ENCODE results near the gene TBPL1. TPM values are rescaled to one million over a fixed set of nuclear protein-coding genes. Genes with fewer than 3 reads are reported as not detected.

The TBPL1 gene
- total and polyA plus RNA-seq, 2 of the 13 experiments (the other 11 are each of a cell fraction or from before 2014, with no cell fraction given), result 25.3 to 39.3 TPM

- no peak for TF ChIP-seq THAP8 (CRISPR knock-in tag; IDR thresholded peaks at IDR 0.05; ENCODE audit: borderline replicate concordance)
- TF ChIP-seq FOXO4 (CRISPR knock-in tag; conservative IDR thresholded peaks at IDR 0.05), result no peak
- TF ChIP-seq ZNF34 (CRISPR knock-in tag; IDR thresholded peaks at IDR 0.05; ENCODE audit: borderline replicate concordance), result no peak
- TF ChIP-seq, protein P1, sequence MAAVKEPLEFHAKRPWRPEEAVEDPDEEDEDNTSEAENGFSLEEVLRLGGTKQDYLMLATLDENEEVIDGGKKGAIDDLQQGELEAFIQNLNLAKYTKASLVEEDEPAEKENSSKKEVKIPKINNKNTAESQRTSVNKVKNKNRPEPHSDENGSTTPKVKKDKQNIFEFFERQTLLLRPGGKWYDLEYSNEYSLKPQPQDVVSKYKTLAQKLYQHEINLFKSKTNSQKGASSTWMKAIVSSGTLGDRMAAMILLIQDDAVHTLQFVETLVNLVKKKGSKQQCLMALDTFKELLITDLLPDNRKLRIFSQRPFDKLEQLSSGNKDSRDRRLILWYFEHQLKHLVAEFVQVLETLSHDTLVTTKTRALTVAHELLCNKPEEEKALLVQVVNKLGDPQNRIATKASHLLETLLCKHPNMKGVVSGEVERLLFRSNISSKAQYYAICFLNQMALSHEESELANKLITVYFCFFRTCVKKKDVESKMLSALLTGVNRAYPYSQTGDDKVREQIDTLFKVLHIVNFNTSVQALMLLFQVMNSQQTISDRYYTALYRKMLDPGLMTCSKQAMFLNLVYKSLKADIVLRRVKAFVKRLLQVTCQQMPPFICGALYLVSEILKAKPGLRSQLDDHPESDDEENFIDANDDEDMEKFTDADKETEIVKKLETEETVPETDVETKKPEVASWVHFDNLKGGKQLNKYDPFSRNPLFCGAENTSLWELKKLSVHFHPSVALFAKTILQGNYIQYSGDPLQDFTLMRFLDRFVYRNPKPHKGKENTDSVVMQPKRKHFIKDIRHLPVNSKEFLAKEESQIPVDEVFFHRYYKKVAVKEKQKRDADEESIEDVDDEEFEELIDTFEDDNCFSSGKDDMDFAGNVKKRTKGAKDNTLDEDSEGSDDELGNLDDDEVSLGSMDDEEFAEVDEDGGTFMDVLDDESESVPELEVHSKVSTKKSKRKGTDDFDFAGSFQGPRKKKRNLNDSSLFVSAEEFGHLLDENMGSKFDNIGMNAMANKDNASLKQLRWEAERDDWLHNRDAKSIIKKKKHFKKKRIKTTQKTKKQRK (IDR thresholded peaks at IDR 0.05; ENCODE audit: low read length), result no peak
- TF ChIP-seq TOPORS (CRISPR knock-in tag; IDR thresholded peaks at IDR 0.05), result 0 out of 2 replicates have a peak, but pooled peaks have one; percentile 51
- TF ChIP-seq, protein P2, sequence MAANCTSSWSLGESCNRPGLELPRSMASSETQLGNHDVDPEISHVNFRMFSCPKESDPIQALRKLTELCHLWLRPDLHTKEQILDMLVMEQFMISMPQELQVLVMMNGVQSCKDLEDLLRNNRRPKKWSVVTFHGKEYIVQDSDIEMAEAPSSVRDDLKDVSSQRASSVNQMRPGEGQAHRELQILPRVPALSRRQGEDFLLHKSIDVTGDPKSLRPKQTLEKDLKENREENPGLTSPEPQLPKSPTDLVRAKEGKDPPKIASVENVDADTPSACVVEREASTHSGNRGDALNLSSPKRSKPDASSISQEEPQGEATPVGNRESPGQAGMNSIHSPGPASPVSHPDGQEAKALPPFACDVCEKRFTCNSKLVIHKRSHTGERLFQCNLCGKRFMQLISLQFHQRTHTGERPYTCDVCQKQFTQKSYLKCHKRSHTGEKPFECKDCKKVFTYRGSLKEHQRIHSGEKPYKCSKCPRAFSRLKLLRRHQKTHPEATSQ (CRISPR knock-in tag; IDR thresholded peaks at IDR 0.05; ENCODE audit: borderline replicate concordance), result peak; percentile 87; the same call in 1 of the 2 replicates
- 0 out of 2 replicates have a peak, but pooled peaks have one; percentile 77 for TF ChIP-seq ZNF33A (CRISPR knock-in tag; IDR thresholded peaks at IDR 0.05; ENCODE audit: borderline replicate concordance)
- TF ChIP-seq ATAD3A (CRISPR knock-in tag; IDR thresholded peaks at IDR 0.05), result no peak
- TF ChIP-seq ZNF674 (CRISPR knock-in tag; IDR thresholded peaks at IDR 0.05; ENCODE audit: low read depth), result peak; percentile 95; the same call in 1 of the 2 replicates
- TF ChIP-seq ATF1 (CRISPR knock-in tag; IDR thresholded peaks at IDR 0.05), result peak; percentile 72
- no peak for TF ChIP-seq ZNF530 (CRISPR knock-in tag; IDR thresholded peaks at IDR 0.05; ENCODE audit: low read depth)
- 0 out of 2 replicates have a peak, but pooled peaks have one; percentile 48 for TF ChIP-seq ZBTB43 (CRISPR knock-in tag; conservative IDR thresholded peaks at IDR 0.05)
- TF ChIP-seq ZNF883 (CRISPR knock-in tag; IDR thresholded peaks at IDR 0.05; ENCODE audit: not compliant biosample characterization), result no peak
- TF ChIP-seq ZNF672 (CRISPR knock-in tag; IDR thresholded peaks at IDR 0.05), result no peak; the same call in 1 of the 2 replicates
- peak; percentile 85; the same call in 1 of the 2 replicates for TF ChIP-seq ZNF83 (CRISPR knock-in tag; IDR thresholded peaks at IDR 0.05; ENCODE audit: borderline replicate concordance)
- no peak for TF ChIP-seq ZNF3 (CRISPR knock-in tag; IDR thresholded peaks at IDR 0.05)
- peak; percentile 72; the same call in 1 of the 2 replicates for TF ChIP-seq ZNF335 (CRISPR knock-in tag; IDR thresholded peaks at IDR 0.05)
- TF ChIP-seq ZSCAN31 (CRISPR knock-in tag; IDR thresholded peaks at IDR 0.05; ENCODE audit: low read depth), result peak; percentile 76
- peak; percentile 70; the same call in 2 of the 3 replicates for TF ChIP-seq MXI1 (IDR thresholded peaks at IDR 0.05; ENCODE audit: borderline replicate concordance, low read depth, low read length)
These were observed at the start of gene TBPL1 (continued) for GRCh38 chr6:133952815-133953633.
